ENCODE data around the gene MYO5B.
A peak's percentile ranks its signal among the peaks of the same experiment; 100 is the strongest.
"Not testable (repeated sequence)": the region's sequence is repeated elsewhere in the genome, so short reads cannot be mapped to it uniquely, and the experiment has no call there.

Gene MYO5B

DNA sequence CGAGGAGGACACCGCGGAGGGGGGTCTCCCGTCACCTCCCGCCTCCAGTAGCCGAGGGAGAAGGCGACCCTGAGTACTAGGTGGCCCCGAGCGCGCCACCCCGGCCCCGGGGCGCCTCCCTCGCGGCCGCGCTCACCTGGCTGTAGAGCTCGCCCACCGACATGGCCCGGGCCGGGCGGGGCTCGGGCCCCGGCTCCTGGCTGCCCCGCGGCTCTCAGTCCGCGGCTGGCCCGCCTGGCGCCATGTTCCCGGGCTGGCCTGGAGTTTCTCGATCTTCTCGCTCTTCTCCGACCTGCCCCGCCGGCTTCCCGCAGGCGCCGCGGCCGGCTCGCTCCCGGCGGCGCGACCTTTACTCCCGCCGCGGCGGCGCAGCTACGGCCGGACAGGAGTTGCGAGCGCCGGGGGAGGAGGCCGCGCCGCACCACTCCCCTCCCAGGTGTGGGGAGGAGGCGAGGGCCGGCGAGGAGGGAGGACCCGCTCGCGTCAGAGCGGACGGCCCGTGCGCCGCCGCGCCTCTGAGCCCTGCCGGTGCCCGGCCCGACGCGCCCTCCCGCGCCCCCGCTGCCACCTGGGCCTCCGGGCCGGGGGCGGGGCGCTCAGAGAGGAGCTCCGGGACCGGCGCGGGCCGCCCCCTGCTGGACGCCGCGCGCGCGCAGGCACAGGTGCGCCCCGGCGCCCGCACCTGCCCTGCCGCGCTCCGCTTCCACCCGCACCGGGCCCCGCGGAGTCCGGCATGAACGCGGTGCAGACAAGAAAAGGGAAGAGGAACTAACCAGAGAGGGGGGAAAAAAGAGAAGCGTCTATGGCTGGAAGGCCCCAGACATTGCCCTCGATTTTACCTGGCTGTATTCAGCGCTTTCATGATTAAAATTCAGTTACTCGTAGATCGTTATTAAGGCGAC lies at the start of gene MYO5B:
MYO5B (minus strand) TSS at position 517 of the 902 bp plus-strand sequence; CDS start at position 163, 354 bp downstream.
- DNase-seq, result peak; percentile 69

DNA sequence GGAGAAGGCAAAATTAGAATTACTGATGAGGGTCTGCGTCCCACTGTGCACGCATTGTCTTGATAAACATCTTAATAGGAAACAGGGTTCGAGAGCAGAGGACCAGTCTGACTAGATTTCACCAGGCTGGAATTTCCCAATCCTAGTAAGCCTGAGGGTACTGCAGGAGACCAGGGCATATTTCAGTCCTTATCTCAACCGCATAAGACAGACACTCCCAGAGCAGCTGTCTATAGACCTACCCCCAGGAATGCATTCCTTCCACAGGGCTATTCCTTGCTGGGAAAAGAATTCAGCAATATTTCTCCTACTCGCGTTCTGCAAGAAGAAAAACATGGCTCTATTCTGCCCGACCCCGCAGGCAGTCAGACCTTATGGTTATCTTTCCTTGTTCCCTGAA lies 46.8 kb upstream of the MYO5B start:
- DNase-seq, result not testable (repeated sequence)

DNA sequence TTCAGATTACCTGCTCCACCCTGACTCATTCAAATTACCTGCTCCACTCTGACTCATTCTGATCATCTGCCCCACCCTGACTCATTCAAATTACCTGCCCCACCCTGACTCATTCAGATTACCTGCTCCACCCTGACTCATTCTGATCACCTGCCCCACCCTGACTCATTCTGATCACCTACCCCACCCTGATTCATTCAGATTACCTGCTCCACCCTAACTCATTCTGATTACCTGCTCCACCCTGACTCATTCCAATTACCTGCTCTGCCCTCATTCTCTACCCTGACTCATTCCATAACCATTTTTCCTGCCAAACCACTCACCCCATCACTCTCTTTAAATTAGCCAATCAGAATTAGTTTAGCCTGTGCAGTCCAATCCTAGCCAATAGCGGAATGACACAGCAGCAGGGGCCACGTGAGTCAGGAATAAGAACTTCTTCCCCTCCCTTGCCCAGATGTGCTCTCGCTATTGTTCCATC lies 45.2 kb upstream of the MYO5B start:
- peak; percentile 27 for DNase-seq

DNA sequence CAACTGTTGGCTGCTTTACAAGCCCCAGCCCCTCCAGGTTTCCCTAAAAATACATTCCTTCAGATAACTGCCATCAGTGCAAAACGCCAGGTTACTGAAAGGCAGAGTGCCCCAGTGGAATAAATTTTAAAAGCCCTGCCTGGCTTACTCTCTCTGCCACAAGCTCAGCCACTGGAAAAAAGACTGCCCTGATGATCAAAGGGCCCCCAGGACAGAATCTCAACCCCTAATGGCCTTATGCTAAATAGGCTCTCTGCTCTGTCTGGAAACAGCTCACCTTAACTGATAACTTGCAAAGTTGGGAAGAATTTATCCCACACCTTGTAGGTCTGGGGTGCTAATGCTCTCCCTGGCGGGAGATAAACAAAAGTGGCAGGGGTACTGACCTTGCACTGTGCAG lies 37.5 kb upstream of the MYO5B start:
- DNase-seq, result no peak

DNA sequence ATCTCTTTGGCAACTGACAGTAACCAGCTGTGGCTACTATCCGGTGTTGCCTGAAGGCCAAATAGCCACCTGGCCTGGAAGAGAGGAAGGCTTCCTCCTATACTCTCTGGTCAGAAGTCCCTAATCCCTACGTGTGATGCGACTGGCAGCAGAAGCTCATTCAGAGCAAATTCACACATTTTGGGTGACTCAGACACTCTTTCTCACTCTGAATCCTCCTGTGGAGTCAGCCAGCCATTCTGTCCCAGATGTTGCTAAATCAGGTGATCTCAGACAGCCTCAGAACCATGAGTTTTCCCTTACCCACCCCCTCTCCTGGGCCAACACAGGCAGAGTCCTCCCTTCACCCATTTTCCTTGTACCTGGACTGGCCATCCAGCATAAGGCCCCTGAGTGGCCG lies 36.7 kb upstream of the MYO5B start:
- peak; percentile 24 for DNase-seq

DNA sequence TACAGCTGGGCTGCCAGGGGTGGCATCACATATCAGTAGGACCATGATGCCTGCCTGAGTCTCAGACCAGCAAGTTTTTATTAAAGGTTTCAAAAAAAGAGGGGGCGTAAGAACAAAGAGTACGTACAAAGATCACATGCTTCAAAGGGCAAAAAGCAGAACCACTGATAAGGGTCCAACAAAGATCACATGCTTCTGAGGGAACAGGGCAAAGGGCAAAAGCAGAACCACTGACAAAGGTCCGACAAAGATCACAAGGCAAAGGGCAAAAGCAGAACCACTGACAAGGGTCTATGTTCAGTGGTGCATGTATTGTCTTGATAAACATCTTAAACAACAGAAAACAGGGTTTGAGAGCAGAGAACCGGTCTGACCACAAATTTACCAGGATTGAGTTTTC lies 25.3 kb upstream of the MYO5B start:
- DNase-seq, result not testable (repeated sequence)

DNA sequence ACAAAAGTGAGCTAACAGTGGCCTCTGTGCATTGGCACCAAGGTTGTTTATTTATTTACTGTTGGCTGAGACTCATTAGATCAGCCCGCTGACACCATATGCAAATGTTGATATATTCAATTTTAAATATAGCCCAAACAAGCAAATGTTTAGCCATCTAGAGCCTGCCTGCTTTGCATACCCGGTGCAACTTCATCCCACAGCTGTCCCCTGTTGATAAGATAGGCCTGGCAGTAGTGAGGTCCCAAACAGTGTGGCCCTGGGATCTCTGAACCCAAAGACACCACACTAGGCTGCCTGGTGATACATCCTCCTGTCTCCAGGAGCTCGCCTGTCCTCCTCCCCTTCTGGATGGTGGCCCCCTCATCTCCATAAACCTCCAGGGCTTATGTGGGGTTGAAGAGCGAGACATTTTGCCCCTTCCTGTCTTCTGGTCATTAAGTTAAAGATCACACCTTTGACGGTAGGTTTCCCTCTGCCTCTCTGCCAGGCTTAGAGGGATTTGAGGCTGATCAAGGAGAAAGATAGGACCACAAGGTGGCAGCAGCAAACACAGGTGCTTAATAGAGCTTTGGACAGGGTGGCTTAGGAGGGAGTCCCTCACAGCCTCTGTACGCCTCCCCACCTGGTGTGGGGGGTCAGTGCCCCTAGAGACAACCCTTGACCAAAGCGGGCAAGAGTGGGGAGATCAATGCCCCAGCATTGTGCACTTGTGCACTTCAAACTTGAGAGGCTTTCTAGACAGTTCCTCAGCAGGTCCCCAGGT lies 23.7 kb upstream of the MYO5B start:
- peak; percentile 33 for DNase-seq

DNA sequence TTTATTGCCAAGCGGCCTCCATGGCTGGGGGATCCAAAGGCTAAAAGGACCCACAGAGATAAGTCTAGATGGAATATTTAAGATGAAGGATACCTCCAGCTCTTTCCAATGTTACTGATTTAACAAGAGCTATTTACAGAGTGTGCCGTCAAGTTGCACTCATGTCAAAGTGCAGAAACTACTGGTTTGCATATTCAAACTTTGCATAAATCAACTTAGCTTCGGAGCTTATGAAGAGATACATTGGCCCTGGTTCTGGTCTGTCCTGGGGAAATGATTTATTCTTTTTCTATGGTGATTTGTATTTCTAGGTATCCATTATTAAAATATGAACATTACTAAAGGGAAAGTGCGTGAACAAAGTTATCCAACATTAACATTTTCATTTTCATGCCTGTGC lies 14.4 kb upstream of the MYO5B start:
- DNase-seq, result no peak

DNA sequence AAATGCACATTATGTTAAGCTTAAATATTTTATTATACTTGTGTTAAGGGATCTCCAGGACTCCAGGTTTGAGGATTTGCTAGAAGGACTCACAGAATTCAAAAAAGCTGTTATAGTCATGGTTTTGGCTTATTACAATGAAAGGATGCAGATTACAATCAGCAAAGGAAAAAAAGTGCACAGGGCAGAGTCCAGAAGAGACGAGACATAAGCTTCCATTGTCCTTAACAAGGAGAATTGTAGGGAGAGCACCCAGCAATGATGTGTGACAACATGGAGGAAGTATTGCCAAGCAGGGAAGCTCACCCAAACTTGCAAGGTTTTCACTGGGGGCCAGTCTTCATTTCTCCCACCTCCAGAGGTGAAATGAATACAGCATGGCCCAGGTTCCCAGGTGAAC lies 12.8 kb upstream of the MYO5B start:
- no peak for DNase-seq

DNA sequence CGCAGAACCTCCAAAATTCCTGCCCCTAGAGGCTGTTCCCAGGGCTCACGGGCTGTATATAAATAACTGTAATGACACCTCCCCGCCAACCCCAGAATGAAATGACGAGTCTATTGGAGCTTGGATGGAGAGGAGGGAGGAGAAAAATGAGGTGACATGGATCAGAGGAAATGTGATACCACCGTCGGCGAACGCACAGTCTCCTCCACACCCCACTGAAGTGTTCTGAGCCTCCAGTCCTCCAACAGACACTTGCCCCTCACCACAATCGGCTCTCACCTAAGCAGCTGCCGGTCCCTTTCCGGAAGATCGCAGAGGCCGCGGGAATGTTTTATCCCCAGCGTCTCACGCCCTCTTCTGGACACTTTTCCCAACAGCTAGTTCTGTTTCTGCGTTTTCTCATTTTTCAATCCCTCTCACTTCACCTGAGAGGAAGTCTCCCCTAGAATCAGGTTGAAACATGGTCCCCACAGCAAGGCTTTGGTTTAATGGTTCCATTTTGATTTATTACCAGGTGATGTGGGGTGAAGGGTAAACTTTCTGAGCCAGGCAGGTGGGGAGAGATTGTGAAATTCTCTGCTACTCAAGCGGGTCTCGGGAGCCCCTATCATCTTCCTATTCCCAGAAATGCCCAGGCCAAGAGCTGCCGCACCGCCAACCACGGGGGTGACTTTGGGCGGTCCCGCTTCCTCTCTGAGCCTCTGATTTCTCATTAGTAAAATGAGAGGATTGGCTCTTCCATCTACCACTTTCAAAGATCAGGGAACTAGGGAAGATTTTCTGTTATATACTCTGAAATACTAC lies 9.1 kb upstream of the MYO5B start:
- no peak for DNase-seq

DNA sequence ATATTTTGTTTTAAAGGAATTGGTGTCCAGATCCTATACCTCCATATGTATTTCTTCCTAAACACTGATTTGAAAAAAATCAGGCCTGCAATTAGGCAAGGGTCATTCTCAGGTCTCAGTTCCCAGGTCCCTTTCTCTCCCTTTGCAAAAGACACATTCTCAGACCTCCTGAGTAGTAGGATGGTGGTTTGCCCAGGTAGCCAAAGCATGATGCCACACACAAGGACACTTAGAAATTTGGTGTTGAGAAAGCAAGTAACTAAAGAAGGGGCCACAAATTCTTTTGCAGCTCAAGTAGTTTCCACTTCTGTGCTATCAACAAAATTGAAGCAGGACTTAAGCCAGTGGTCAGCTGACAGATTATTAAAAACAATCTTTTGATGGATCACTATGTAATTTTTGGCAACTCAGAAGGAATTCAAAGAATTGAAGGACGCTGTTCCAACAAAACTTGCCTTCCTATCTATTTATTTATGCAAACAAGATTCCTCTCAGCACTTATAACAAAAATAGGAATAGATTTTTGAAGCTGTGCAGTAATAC lies 6.6 kb upstream of the MYO5B start:
- no peak for DNase-seq

DNA sequence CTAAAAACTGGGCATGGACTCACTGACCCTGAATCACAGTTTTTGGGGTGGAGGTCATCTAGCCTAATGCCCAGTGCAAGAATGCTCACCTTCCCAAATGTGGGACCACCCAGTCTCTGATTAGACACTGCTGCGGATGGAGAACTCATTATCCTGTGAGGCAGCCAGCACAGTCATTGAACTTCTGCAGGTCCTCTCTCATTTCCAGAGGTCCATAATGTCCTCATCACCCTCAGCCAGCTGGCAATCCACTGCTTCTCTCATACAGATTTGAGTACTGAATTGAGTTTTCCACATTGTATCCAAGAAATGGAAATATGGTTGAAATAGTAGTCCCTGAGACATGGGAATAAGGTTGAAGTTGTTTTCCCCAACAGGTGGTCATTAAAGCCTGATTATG lies 5.0 kb upstream of the MYO5B start:
- no peak for DNase-seq

DNA sequence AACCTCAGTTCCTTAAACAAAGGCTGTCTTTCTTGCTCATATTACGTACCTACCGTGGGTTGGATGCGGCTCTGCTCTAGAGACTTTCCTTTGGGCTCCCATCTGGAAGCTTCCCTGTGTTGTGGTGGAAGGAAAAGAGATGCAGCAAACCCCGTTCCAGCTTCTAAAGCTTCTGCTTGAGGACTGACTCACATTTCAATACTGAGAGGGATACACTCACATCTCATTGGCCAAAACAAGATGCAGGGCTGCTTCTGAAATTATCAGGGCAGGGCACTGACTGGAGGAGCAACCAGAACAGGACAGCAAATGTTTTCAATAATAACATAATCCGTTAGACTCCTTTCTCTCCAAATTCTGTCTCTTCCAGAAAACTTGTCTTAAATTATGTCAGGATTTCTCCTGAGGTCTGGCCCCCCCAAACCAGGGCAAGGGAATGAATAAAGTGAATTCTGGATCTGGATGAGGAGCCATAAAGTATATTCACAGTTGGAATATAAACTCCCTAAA lies 4.5 kb upstream of the MYO5B start:
- no peak for DNase-seq

DNA sequence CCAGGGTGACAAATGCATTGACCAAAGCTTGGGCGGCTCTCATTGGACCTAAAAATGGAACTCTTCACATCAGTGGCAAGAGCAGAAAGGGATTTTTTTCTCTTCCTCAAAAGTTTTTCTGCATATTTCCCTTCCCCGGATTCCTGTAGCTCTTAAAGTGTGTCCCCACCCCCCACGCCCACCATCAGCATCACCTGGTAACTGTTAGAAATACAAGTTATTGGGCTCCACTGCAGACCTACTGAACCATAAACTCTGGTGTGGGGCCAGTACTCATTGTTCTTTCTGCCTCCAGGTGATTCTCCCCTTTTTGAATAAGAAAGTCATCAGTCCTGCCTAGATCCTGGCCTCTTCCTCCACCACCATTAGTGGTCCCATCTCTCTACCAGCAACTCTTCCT lies 1.3 kb upstream of the MYO5B start:
- DNase-seq, result no peak

DNA sequence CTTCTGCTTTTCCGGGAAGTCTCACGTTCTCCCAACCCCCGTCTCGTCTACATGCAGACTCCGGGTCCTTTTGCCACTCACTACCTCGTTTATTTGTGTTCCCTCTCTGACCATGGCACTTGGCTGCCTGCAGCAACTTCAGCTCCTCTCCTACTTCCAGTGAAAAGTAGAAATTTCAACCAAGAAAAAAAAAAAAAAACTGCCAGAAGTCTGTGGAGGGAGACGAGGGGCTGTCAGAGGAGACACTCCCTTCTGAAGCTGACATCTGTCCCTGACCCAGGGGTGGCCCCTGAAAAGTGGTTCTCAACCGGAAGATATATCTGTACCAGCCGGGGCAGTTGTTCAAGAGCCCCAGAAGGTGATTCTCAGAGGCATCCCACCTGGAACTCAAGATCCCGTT lies 742 bp upstream of the MYO5B start:
- DNase-seq, result no peak

DNA sequence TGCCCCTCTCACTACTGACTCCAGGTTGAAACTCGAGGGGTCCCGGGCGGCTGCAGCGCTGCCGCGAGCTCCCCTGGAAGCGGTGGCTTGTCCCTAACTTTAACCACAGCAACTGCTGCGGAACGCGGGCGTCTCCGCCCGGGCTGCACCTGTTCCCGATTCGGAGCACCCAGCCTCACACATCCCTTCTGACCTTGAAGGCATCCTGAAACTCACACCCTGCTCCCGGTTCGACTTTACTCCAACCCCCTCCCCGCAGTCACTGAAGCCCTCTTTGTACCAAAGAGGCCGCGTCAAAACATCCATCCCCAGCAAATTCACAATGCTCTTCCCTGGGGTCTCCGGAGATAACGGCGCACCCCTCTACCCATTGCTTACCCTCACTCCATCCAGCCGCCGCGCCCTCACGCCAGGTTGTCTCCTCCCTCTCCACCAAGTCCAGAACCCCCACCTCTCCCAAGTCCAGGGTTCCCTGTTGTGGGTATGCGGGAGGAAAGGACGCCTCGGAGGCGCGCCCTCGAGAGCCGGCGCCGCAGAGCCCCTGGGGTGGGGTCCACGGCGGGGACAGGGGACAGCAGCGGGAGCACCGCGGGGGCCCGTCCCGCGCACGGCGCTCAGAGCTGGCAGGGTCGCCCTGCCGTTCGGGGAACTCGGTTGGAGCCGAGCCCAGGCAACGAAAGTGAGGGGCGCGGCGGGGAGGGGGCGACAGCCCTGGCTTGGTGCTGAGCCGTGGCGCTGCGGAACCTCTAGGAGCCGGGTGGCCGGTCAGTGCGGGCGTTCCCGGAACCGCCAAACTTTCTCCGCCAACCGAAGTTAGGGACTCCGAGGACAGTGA lies 934 bp downstream of the MYO5B start:
- DNase-seq, result no peak

DNA sequence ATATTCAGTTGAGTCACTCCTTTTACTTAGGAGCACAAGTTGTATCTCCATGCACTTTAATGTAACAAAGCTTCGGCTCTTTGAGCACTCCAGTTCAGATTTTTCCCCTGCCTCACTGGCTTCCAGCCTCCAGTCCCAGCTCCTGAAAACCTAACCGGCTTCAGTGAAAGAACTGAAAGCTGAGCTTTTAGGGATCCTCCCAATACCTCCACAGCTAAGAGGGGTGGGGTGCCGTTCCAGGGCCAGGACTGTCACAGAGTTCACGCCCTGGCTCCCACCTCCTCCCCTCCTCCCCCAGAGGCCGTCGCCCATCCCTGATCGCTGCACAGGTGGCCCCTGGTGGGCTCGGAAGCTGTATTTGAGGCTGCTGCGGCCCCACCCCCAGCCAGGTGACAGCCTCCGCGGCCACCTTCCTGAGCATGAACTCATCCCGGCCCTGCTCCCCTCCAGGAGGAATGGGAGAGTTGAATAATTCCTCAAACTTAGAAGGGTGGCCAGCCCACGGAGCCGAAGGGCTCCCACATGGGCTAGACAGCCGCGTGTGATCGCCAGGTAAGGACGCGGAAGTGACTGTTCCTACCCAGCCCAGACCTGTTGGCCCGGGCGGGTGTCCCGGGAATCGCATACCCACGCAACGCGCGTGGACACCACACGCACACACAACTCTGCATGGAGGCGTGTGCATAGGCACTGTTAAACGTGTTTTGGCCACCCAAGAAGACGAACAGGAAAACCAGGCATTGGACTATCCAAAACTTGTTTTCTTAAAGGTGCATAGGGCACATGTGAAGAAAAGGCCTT lies 1.8 kb downstream of the MYO5B start:
- DNase-seq, result no peak

DNA sequence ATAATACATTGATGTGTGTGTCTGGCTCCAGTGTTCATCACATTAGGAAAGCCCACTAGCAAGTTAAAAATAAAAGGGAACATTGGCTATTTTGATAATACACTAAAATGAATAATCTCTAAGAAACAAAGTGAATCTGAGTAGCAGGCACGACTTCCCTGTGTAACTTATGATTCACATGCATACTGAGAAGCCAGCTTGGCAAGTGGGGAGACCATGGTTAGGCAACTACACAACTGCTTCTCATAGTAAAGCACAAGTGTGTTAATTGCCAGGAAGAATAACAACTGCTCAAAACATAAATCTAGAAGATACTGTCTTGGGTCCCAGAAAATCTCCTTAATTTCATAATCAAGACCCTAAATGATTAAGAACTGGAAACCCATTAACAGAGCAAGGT lies 4.0 kb downstream of the MYO5B start:
- DNase-seq, result no peak

DNA sequence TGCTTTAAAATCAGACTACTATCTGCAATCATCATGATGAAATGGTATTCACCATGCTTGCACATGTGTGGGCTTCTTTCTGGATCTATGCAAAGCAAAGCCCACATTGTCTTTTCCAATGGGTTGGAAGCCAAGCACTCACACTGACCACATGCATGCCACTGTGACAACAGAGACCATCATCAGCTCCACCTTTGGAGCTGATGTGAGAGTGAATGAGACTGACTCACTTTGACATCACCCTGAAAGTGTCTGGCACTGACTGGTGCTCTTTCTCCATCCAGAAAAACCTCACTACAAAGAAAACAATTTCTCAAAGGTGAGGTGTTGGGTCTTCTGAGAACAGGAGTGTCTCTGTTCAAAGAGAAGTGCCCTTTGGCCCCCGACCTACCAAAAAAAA lies 4.7 kb downstream of the MYO5B start:
- no peak for DNase-seq

DNA sequence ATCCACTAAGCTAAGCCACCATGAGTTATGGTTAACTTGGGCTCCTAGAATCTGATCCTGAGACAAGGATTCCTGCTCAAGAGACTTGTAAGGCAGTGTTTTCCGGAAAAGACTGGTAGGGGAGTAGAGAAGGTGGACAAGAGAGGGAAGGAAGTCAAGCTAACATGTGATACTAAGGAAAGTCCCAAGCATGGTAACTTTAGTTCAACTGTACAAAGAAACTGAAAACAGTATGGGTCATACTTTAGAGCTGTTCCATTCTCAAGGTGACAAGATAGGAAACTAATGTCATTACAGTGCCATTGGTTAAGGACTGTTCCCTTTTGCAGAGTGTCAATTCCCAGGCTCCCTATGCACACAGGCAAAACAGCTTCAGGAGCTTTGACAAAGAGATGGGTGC lies 5.8 kb downstream of the MYO5B start:
- no peak for DNase-seq

DNA sequence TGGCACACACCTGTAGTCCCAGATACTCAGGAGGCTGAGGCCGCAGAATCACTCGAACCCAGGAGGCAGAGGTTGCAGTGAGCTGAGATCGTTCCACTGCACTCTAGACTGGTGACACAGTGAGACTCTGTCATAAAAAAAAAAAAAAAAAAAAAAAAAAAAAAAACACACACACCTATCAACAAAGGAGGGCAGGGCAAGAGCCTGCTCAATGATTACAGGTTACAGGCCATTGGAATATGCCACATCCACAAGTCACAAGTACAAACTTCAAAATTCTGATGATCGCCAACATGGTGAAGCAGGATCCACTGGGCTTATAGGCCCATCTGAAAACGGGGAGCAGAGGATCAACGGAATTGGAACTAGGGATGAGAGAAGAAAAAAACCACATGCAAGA lies 6.3 kb downstream of the MYO5B start:
- DNase-seq, result no peak

Data from stimulated activated CD8-positive, alpha-beta memory T cell treated with anti-CD3 and anti-CD28 coated beads, Interleukin-4, amount 100 ng/mL, for 48 hours (primary cell).